ENCODE measurements around the gene PRRX2.

DNA sequence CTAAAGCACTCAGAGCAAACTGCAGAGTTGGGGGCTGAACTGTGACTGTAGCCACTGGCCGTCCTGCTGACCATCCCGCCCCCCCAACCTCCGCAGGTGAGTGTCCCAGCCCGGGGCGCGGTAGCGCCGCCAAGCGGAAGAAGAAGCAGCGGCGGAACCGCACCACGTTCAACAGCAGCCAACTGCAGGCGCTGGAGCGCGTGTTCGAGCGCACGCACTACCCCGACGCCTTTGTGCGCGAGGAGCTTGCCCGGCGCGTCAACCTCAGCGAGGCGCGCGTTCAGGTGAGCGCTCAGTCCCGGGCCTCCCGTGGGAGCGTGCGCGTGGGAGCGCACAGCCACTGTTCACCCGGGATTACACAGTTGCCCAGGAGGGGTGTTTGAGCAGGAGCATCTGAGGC is 53.7 kb downstream of the PRRX2 start:
- TF ChIP-seq POLR2A (IDR thresholded peaks at IDR 0.05; ENCODE audit: low read depth, low read length), result no peak
- TF ChIP-seq MXI1 (IDR thresholded peaks at IDR 0.05; ENCODE audit: borderline replicate concordance, low read depth, low read length), result no peak
- no peak for TF ChIP-seq CTCF (conservative IDR thresholded peaks at IDR 0.05; ENCODE audit: low read depth, low read length)
- TF ChIP-seq MAFK (IDR thresholded peaks at IDR 0.05; ENCODE audit: low read depth, low read length), result no peak
- no peak for TF ChIP-seq RAD21 (IDR thresholded peaks at IDR 0.05; ENCODE audit: low read length)

All from IMR-90 (cell line).